HG02840 (cell line): ENCODE results near the gene ZBTB16.

Source experiments
- ATAC-seq: cut with Tn5 transposase; IDR thresholded peaks from one replicate; pipeline ENCODE4 v1.9.1; 2021; ENCODE audit warnings: mild to moderate bottlenecking, moderate library complexity, moderate number of reproducible peaks; ENCODE audit not compliant: unreplicated experiment, low FRiP score

The ZBTB16 gene

GRCh38 chr11:114195981-114196731 lies 136.6 kb downstream of the ZBTB16 start:
- ATAC-seq, result no peak

GRCh38 chr11:114196997-114197703 lies 137.6 kb downstream of the ZBTB16 start:
- no peak for ATAC-seq

- ATAC-seq, result no peak
Measured at GRCh38 chr11:114197799-114198500, 138.4 kb downstream of the ZBTB16 start.

GRCh38 chr11:114199051-114199450 lies 139.5 kb downstream of the ZBTB16 start:
- ATAC-seq, result no peak

GRCh38 chr11:114200351-114201133 lies 141.0 kb downstream of the ZBTB16 start:
- no peak for ATAC-seq

- no peak for ATAC-seq
Measured at GRCh38 chr11:114201219-114201618, 141.7 kb downstream of the ZBTB16 start.

- ATAC-seq, result no peak
Measured at GRCh38 chr11:114202011-114202609, 142.6 kb downstream of the ZBTB16 start.

GRCh38 chr11:114207096-114207495 lies 147.6 kb downstream of the ZBTB16 start:
- ATAC-seq, result no peak

GRCh38 chr11:114208377-114208776 lies 148.9 kb downstream of the ZBTB16 start:
- no peak for ATAC-seq

- ATAC-seq, result no peak
Measured at GRCh38 chr11:114209343-114209742, 149.8 kb downstream of the ZBTB16 start.

GRCh38 chr11:114209904-114210303 lies 150.4 kb downstream of the ZBTB16 start:
- no peak for ATAC-seq

- no peak for ATAC-seq
Measured at GRCh38 chr11:114211444-114212121, 152.1 kb downstream of the ZBTB16 start.

- ATAC-seq, result no peak
Measured at GRCh38 chr11:114213622-114214021, 154.1 kb downstream of the ZBTB16 start.

- no peak for ATAC-seq
Measured at GRCh38 chr11:114215428-114215827, 155.9 kb downstream of the ZBTB16 start.

- no peak for ATAC-seq
Measured at GRCh38 chr11:114215871-114216795, 156.6 kb downstream of the ZBTB16 start.

GRCh38 chr11:114216796-114217180 lies 157.3 kb downstream of the ZBTB16 start:
- no peak for ATAC-seq

- ATAC-seq, result no peak
Measured at GRCh38 chr11:114218508-114218907, 159.0 kb downstream of the ZBTB16 start.

- ATAC-seq, result no peak
Measured at GRCh38 chr11:114219559-114220349, 160.2 kb downstream of the ZBTB16 start.
